ENCODE measurements around the gene CEP85. TPM values are rescaled to one million over a fixed set of nuclear protein-coding genes. Genes with fewer than 3 reads are reported as not detected.

Gene CEP85
- total and polyA plus RNA-seq, 9 of the 15 experiments (the other 6 are each of a cell fraction or from before 2014, with no cell fraction given) = 42.1 to 140 (median 92.6) TPM

DNA sequence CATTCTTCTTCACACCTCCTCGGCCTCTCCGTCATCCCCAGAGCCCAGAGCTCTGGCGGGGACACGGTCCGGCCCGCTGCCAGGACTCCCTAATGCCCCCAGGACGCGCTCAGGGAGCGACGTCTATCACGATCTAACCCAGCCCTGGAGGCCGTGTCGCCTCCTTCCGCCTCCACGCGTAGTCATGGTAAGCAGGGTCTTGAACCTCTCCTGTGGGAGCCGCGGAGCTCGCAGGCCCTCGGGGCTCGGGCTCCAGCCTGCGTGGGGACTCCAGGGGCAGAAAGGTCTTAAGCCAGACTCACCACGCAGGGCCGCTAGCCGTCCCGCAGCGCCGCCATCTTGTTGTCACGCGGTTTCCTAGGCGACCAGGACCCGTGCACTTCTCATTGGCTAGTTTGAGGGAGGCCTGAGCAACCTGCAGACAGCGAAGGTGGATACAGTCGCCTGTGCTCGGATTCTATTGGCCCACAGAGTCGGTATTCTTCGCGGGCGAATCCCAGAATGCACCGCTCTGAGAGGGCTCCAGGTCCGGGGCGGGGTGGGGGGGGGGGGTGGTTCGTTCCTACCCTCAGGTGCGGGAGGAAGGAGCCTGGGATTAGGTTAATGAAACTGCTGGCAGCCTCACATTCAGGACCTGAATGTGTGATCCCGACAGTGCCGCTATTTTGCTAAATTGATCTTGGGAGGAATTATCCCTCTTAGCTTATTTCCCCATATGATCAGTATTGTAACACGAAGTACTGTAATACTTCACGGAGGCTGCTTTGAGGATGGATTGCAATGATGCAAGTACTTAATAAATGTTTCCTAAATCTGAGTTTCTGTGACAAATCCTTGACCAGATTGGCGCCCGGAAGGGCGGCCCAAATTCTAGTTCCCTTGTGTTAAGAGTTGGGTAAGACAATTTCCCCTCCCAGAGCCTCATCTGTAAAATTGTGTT lies 72.6 kb downstream of the CEP85 start, which contains the start of gene UBXN11 (continued):
- no peak for TF ChIP-seq CEBPZ (IDR thresholded peaks at IDR 0.05; ENCODE audit: borderline replicate concordance, low read depth, low read length)
- peak; percentile 75 to 80 for TF ChIP-seq NRF1 (conservative IDR thresholded peaks at IDR 0.05 in 1 of 2, IDR thresholded peaks at IDR 0.05 in 1 of 2)
- TF ChIP-seq RBFOX2 (IDR thresholded peaks at IDR 0.05; ENCODE audit: low read depth, low read length) = peak; percentile 79
- 0 out of 2 replicates have a peak, but pooled peaks have one; percentile 7 for TF ChIP-seq USF1 (CRISPR knock-in tag; IDR thresholded peaks at IDR 0.05)
- TF ChIP-seq BHLHE40 (IDR thresholded peaks at IDR 0.05; ENCODE audit: low read length) = peak; percentile 97
- TF ChIP-seq, protein P1, sequence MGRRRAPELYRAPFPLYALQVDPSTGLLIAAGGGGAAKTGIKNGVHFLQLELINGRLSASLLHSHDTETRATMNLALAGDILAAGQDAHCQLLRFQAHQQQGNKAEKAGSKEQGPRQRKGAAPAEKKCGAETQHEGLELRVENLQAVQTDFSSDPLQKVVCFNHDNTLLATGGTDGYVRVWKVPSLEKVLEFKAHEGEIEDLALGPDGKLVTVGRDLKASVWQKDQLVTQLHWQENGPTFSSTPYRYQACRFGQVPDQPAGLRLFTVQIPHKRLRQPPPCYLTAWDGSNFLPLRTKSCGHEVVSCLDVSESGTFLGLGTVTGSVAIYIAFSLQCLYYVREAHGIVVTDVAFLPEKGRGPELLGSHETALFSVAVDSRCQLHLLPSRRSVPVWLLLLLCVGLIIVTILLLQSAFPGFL (CRISPR knock-in tag; IDR thresholded peaks at IDR 0.05) = no peak
- no peak for TF ChIP-seq GTF3C2 (IDR thresholded peaks at IDR 0.05; ENCODE audit: borderline replicate concordance, extremely low read depth, insufficient read length)
- TF ChIP-seq FOXJ3 (CRISPR knock-in tag; IDR thresholded peaks at IDR 0.05) = peak; percentile 83
- TF ChIP-seq SIN3B (IDR thresholded peaks at IDR 0.05; ENCODE audit: low read depth) = peak; percentile 94
- peak; percentile 90 for TF ChIP-seq RBM22 (IDR thresholded peaks at IDR 0.05; ENCODE audit: low read depth, low read length, poor library complexity, severe bottlenecking)
- no peak for TF ChIP-seq ZNF12 (CRISPR knock-in tag; IDR thresholded peaks at IDR 0.05)
- TF ChIP-seq, protein P2, sequence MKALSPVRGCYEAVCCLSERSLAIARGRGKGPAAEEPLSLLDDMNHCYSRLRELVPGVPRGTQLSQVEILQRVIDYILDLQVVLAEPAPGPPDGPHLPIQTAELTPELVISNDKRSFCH (CRISPR knock-in tag; IDR thresholded peaks at IDR 0.05) = no peak
- TF ChIP-seq, protein P2 (tag; IDR thresholded peaks at IDR 0.05) = peak; percentile 72; the same call in 1 of the 2 replicates
- no peak for TF ChIP-seq SREBF1 (IDR thresholded peaks at IDR 0.05; ENCODE audit: borderline replicate concordance, low read depth, low read length)
- no peak for TF ChIP-seq PTBP1 (IDR thresholded peaks at IDR 0.05; ENCODE audit: low read depth, low read length)

Data from K562 (cell line).